IPS-20b (cell line): ENCODE measurements around the gene CES3.

Experiments used
- H3K27ac ChIP-seq: one replicate; pipeline ENCODE4 v1.5.1; 2013; ENCODE audit warnings: low read length
- H3K27me3 ChIP-seq: 2 replicates; pipeline ENCODE4 v1.6.1; 2013; ENCODE audit warnings: mild to moderate bottlenecking, low read length, inconsistent platforms; ENCODE audit not compliant: insufficient read depth
- H3K36me3 ChIP-seq: 2 replicates; pipeline ENCODE4 v1.6.1; 2013; ENCODE audit warnings: low read depth, mild to moderate bottlenecking, inconsistent platforms, low read length, moderate library complexity; ENCODE audit not compliant: insufficient read depth
- H3K4me1 ChIP-seq: 2 replicates; pipeline ENCODE4 v1.6.1; 2013; ENCODE audit warnings: mild to moderate bottlenecking, control low read depth, inconsistent platforms, low read length, moderate library complexity; ENCODE audit not compliant: insufficient read depth
- H3K4me3 ChIP-seq: 2 replicates; pipeline ENCODE4 v1.5.1; 2013; ENCODE audit warnings: mild to moderate bottlenecking, low read length, inconsistent platforms
- H3K9ac ChIP-seq: 2 replicates; pipeline ENCODE4 v1.6.1; 2013; ENCODE audit warnings: low read depth, mild to moderate bottlenecking, inconsistent platforms, low read length, moderate library complexity
- H3K9me3 ChIP-seq: 2 replicates; pipeline ENCODE4 v1.6.1; 2013; ENCODE audit warnings: mild to moderate bottlenecking, low read depth, low read length, inconsistent platforms; ENCODE audit not compliant: insufficient read depth

The CES3 gene

DNA sequence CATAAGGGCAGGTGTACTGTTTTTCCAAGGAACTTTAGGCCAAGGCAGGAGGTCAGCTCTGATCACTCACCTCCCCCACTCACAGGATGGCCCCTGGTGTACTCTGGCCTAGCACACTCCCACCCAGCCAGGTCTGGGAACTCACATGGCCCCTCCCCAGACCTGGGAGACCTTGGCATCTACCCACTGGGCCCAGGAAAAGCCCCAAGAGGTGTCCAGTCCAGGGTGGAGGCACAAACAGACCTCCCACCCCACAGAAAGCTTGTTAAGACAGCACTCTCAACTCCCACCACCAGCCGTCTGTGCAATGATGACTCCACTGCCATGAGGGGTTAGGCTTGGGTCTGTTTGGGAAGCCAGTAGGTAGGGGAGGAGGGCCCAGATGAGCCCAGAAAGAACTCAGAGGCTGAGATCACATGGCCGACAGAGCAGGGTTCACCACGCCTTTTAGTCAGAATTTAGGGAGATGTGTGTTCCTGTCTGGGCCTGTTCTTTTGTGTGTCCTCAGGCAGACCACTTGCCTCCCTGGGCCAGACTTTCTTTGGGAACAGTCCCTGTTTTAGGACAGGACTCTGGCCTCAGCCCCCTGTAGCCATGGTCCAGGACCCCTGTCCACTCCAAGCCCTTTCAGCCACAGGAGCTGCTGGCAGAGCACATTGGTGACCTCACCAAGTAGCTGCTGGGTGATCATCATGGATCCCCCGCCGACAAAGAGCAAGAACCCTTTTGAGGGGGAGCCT lies 55.8 kb downstream of the CES3 start:
- no peak overlapping the region for H3K27ac ChIP-seq
- no peaks in the 10 kb centered on the region for H3K4me1 ChIP-seq
- H3K36me3 ChIP-seq: no peaks in the 10 kb centered on the region

DNA sequence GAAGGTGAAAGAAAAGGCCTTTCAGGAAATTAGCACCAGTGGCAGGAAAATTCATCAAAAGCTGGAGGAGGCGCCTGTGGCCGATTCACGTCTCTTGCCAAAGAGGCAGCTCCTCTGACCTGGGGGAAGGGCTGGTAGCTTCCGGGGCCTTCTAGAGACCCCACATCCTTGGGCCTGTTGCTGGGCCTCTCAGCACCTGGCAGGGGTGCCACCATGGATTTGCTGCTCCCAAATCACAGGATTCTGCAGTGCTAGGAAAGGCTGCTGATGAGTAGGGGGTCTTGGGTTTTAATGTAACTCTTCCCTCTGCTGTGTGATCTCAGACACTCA lies 56.3 kb downstream of the CES3 start:
- no peaks in the 10 kb centered on the region for H3K9me3 ChIP-seq
- peaks cover 44% of the 10 kb centered on the region for H3K27me3 ChIP-seq
- H3K36me3 ChIP-seq: no peaks in the 10 kb centered on the region
- H3K4me3 ChIP-seq: no peak overlapping the region
- H3K27ac ChIP-seq: no peak overlapping the region
- no peaks in the 10 kb centered on the region for H3K4me1 ChIP-seq
- H3K9ac ChIP-seq: no peak overlapping the region

More for the DNA sequence above, 55.8 kb downstream of the CES3 start:
- Histone ChIP-seq H3K9me3 (no peaks in the 10 kb centered on the region), H3K4me3 (no peak overlapping the region), H3K27me3 (peaks cover 47% of the 10 kb centered on the region), H3K9ac (no peak overlapping the region)

DNA sequence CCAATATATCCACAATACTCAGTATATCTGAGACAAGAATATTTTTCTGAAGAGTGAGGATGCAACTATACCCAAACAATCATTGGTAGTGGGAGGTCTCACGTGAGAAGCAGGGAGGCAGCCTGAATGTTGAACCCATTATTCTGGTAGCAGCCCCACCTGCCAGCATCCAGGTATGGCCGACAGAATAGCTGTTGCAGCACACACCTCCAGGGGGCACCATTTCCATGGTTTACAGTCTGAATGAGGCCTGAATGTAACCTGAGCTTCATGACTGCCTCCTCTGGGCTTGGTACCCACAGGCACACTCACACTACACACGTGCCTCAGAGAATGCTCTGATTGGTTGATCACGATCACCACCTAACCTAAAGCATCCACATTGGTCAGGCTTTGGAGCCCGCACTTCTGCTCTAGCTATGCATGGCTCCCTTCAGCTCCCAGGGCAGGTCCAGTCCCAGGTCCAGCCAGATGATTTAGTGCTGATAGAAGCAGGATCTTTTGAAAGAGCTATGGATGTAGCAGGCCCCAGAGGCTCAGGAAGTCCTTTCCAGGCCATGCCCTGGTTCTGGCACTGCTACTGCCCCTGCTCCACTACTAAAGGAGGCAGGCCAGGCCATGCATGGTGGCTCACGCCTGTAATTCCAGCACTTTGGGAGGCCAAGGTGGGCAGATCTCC lies 56.9 kb downstream of the CES3 start:
- Histone ChIP-seq H3K36me3 (no peaks in the 10 kb centered on the region), H3K27ac (no peak overlapping the region), H3K4me3 (no peak overlapping the region), H3K27me3 (peaks cover 39% of the 10 kb centered on the region), H3K9me3 (no peaks in the 10 kb centered on the region), H3K9ac (no peak overlapping the region), H3K4me1 (no peaks in the 10 kb centered on the region)

DNA sequence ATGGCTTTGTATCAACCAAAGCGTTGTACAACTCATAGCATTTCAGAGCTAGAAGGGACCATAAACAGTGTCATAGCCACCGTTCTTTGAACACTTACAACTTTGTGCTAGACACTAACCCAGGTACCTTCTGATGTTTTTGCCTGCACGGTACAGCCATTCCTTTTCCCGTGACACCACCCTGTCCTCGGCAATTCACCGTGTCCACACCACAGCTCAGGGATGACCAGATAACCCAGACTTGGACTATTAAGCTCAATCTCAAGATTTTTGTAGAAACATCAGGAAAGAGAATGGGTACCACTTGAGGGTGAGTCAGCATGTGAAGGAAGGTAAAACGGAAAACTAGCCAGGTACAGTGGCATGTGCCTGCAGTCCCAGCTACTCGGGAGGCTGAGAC lies 58.1 kb downstream of the CES3 start:
- Histone ChIP-seq H3K4me3 (no peak overlapping the region), H3K4me1 (no peaks in the 10 kb centered on the region), H3K9me3 (no peaks in the 10 kb centered on the region), H3K27me3 (peaks cover 26% of the 10 kb centered on the region), H3K9ac (no peak overlapping the region), H3K27ac (no peak overlapping the region), H3K36me3 (no peaks in the 10 kb centered on the region)

DNA sequence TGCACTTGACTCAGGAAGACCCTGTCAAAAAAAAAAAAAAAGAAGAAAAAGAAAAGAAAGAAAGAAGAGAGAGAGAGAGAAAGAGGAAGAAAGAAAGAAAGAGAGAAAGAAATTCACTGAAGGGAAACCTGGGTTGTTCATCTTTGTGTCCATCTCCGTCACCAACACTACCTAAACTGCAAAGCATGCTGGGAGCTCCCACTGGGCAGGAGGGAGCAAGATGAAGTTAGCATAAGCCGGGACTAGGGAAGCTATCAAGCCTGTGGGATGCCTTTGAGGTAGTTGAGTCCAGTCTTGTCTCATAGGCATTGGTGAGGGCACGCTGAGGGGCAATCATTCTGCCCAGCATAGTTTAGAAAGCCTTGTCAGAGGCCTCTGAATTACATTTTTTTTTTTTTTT lies 60.3 kb downstream of the CES3 start:
- no peak overlapping the region for H3K27ac ChIP-seq
- peaks cover 5% of the 10 kb centered on the region for H3K27me3 ChIP-seq
- H3K4me3 ChIP-seq: no peak overlapping the region
- H3K9me3 ChIP-seq: no peaks in the 10 kb centered on the region
- no peaks in the 10 kb centered on the region for H3K36me3 ChIP-seq
- no peak overlapping the region for H3K9ac ChIP-seq
- H3K4me1 ChIP-seq: no peaks in the 10 kb centered on the region

DNA sequence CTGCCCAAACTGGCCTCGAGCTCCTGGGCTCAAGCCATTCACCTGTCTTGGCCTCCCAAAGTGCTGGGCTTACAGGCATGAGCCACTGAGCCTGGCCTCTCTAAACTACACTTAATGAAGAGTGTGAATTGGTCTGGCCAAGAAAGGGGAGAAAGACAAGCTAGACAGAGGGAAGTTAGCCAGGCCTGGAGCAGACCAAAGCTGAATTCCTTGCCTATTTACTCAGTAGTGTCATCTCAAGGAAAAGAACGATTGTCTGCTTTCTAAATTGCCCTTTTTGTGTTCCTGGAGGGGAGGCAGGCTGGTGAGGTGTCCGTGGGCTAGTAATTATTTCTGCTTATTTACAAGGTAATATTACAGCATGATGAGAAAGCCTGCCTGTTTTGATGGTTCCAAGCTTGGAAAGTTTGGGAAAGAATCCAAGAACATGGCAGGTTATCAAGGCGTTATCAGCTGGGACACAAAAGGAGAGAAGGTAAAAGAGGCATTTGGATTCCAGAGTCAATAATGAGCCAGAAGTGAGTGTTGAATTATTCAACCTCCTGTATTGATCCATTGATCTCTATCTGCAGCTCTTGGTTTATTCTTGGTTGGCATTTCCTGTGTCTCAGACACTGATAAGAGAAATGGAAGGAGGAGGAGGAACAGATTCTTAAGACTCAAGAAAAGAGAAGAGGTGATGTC lies 61.6 kb downstream of the CES3 start:
- Histone ChIP-seq H3K36me3 (no peaks in the 10 kb centered on the region), H3K4me3 (no peak overlapping the region), H3K27me3 (no peaks in the 10 kb centered on the region; the same call in 1 of the 2 replicates), H3K9ac (no peak overlapping the region), H3K9me3 (no peaks in the 10 kb centered on the region), H3K4me1 (no peaks in the 10 kb centered on the region), H3K27ac (no peak overlapping the region)

DNA sequence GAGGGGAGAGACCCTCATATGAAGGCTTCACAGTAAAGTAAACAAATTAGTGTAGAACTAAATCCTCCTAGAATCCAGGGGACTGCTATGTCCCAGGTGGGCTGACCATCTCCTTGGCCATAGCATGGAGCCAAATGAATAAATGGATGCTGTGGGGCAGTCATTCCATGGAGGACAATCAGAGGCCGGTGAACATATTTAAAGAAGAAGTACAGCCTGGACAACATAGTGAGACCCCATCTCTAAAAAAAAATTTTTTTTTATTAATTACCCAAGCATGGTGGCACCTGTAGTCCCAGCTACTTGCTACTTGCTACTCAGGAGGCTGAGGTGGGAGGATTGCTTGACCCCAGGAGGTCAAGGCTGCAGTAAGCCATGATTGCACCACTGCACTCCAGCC lies 62.6 kb downstream of the CES3 start:
- Histone ChIP-seq H3K9ac (no peak overlapping the region), H3K9me3 (no peaks in the 10 kb centered on the region), H3K27ac (no peak overlapping the region), H3K4me1 (peaks cover 3% of the 10 kb centered on the region; the same call in 1 of the 2 replicates), H3K27me3 (no peaks in the 10 kb centered on the region; the same call in 1 of the 2 replicates), H3K4me3 (no peak overlapping the region), H3K36me3 (no peaks in the 10 kb centered on the region)
